H1 (cell line): ENCODE results near the gene KLHL29. TPM values are rescaled to one million over a fixed set of nuclear protein-coding genes. Genes with fewer than 3 reads are reported as not detected.

Source experiments
- CTCF ChIA-PET: fragments of 300-600 bp; sonication (Branson Sonifier 250); formaldehyde crosslinking; loops from one replicate; lab custom pipeline; 2021; ENCODE audit not compliant: partially characterized antibody; lab: Charles Lee
- POLR2A ChIA-PET: fragments of 300-600 bp; sonication (Branson Sonifier 250); formaldehyde crosslinking; loops from one replicate; lab custom pipeline; 2021; ENCODE audit warnings: inconsistent platforms; ENCODE audit not compliant: partially characterized antibody; lab: Charles Lee
- DNase-seq, 2 experiments: peaks; one replicate each; pipeline versions ENCODE4 v3.0.0 to v3.0.0-alpha.2; 2010 to 2022; ENCODE audit warnings: low spot score in 2 of 2, low read depth in 1 of 2, mixed read lengths in 1 of 2
- FAIRE-seq: peaks from 2 replicates; lab custom pipeline; 2011; peaks lifted over from hg19 to GRCh38; lab: Jason Lieb, UNC
- H2AFZ ChIP-seq: 2 replicates; pipeline ENCODE4 v1.8.1; 2012; ENCODE audit warnings: low read length, inconsistent platforms
- H2AK5ac ChIP-seq: 2 replicates; pipeline ENCODE4 v1.6.1; 2013; ENCODE audit warnings: low read depth, low read length
- H2BK120ac ChIP-seq: replicated peaks from 2 replicates; pipeline ENCODE3; 2013; ENCODE audit warnings: low read depth, low read length, inconsistent platforms
- H2BK12ac ChIP-seq: 2 replicates; pipeline ENCODE4 v1.6.1; 2013; ENCODE audit warnings: low read depth, low read length
- H2BK15ac ChIP-seq: 2 replicates; pipeline ENCODE4 v1.6.1; 2013; ENCODE audit warnings: low read length
- H2BK20ac ChIP-seq: 2 replicates; pipeline ENCODE4 v1.6.1; 2013; ENCODE audit warnings: low read length
- H2BK5ac ChIP-seq: 2 replicates; pipeline ENCODE4 v1.6.1; 2013; ENCODE audit warnings: low read depth, low read length
- H3K14ac ChIP-seq: 2 replicates; pipeline ENCODE4 v1.6.1; 2013; ENCODE audit warnings: inconsistent platforms; ENCODE audit not compliant: insufficient read length
- H3K18ac ChIP-seq: 2 replicates; pipeline ENCODE4 v1.6.1; 2013; ENCODE audit warnings: low read length; ENCODE audit errors: extremely low read depth
- H3K23ac ChIP-seq: 2 replicates; pipeline ENCODE4 v1.6.1; 2013; ENCODE audit warnings: inconsistent platforms; ENCODE audit not compliant: insufficient read length
- H3K23me2 ChIP-seq: 2 replicates; pipeline ENCODE4 v1.6.1; 2013; ENCODE audit warnings: low read depth, low read length
- H3K27ac ChIP-seq: 2 replicates; pipeline ENCODE4 v1.6.1; 2011; ENCODE audit warnings: low read depth, low read length, inconsistent platforms
- H3K27me3 ChIP-seq, 4 experiments: replicated peaks in 1 of 4; 1 replicate in 1 of 4; 2 replicates in 3 of 4; pipeline versions ENCODE4 v1.6.1 to v1.8.1; 2011 to 2013; ENCODE audit warnings: low read length in 3 of 4, mild to moderate bottlenecking in 3 of 4, inconsistent platforms in 2 of 4, mixed read lengths in 2 of 4, moderate library complexity in 1 of 4; ENCODE audit not compliant: control insufficient read depth in 3 of 4, insufficient read depth in 3 of 4; ENCODE audit errors: extremely low read depth in 1 of 4
- H3K36me3 ChIP-seq, 4 experiments: 2 replicates each; pipeline versions ENCODE4 v1.6.1 to v1.8.1; 2011 to 2013; ENCODE audit warnings: mild to moderate bottlenecking in 4 of 4, low read length in 3 of 4, moderate library complexity in 2 of 4, control low read depth in 1 of 4, inconsistent platforms in 1 of 4; ENCODE audit not compliant: insufficient read depth in 4 of 4, control insufficient read depth in 2 of 4
- H3K4ac ChIP-seq: replicated peaks from 2 replicates; pipeline ENCODE3; 2013; ENCODE audit warnings: low read length, low read depth, mixed read lengths, inconsistent platforms; ENCODE audit not compliant: insufficient read length
- H3K4me1 ChIP-seq, 4 experiments: replicated peaks in 1 of 4; 1 replicate in 1 of 4; 2 replicates in 3 of 4; pipeline versions ENCODE4 v1.6.1 to v1.8.1; 2011 to 2013; ENCODE audit warnings: low read length in 3 of 4, inconsistent platforms in 2 of 4, mixed read lengths in 1 of 4; ENCODE audit not compliant: insufficient read depth in 4 of 4, control insufficient read depth in 3 of 4
- H3K4me2 ChIP-seq, 2 experiments: 2 replicates each; pipeline versions ENCODE4 v1.6.1 to v1.8.1; 2011 to 2013; ENCODE audit warnings: low read depth in 2 of 2, low read length in 2 of 2, control low read depth in 1 of 2, inconsistent platforms in 1 of 2, mild to moderate bottlenecking in 1 of 2; ENCODE audit not compliant: insufficient read depth in 1 of 2
- H3K4me3 ChIP-seq, 4 experiments: fragments of 200-600, 300-600 bp in 1 of 4; sonication (generic), shearing (Covaris generic), sonication (Bioruptor Twin) in 1 of 4; 2 replicates each; pipeline versions ENCODE4 v1.5.1 to v1.8.1; 2011 to 2016; ENCODE audit warnings: low read length in 4 of 4, low read depth in 3 of 4, control low read depth in 2 of 4, inconsistent platforms in 2 of 4, mild to moderate bottlenecking in 2 of 4, mixed read lengths in 1 of 4, moderate library complexity in 1 of 4; ENCODE audit not compliant: insufficient read depth in 2 of 4; ENCODE audit errors: extremely low read depth in 1 of 4
- H3K56ac ChIP-seq: replicated peaks from 2 replicates; pipeline ENCODE3; 2013; ENCODE audit warnings: low read depth, mild to moderate bottlenecking, mixed read lengths, low read length, inconsistent platforms; ENCODE audit not compliant: insufficient read length
- H3K79me1 ChIP-seq: 2 replicates; pipeline ENCODE4 v1.6.1; 2013; ENCODE audit warnings: low read depth, low read length, control low read depth
- H3K79me2 ChIP-seq, 2 experiments: 2 replicates each; pipeline versions ENCODE4 v1.6.1 to v1.8.1; 2012 to 2013; ENCODE audit warnings: low read length in 2 of 2, mild to moderate bottlenecking in 2 of 2, inconsistent platforms in 1 of 2; ENCODE audit not compliant: insufficient read depth in 2 of 2, control insufficient read depth in 1 of 2
- H3K9ac ChIP-seq, 4 experiments: replicated peaks in 1 of 4; 1 replicate in 1 of 4; 2 replicates in 3 of 4; pipeline versions ENCODE4 v1.6.1 to v1.8.1; 2011 to 2013; ENCODE audit warnings: low read depth in 3 of 4, low read length in 3 of 4, control low read depth in 2 of 4, mild to moderate bottlenecking in 2 of 4, moderate library complexity in 2 of 4, inconsistent platforms in 1 of 4; ENCODE audit errors: extremely low read depth in 1 of 4
- H3K9me3 ChIP-seq, 2 experiments: 2 replicates each; pipeline versions ENCODE4 v1.6.1 to v1.8.1; 2012 to 2013; ENCODE audit warnings: mild to moderate bottlenecking in 2 of 2, moderate library complexity in 2 of 2, control low read depth in 1 of 2, inconsistent platforms in 1 of 2, low read depth in 1 of 2, low read length in 1 of 2, mixed read lengths in 1 of 2; ENCODE audit not compliant: insufficient read depth in 2 of 2
- H4K20me1 ChIP-seq, 2 experiments: replicated peaks in 1 of 2; 2 replicates each; pipeline versions ENCODE3 to v1.8.1; 2011 to 2013; ENCODE audit warnings: inconsistent platforms in 2 of 2, low read length in 2 of 2, mild to moderate bottlenecking in 1 of 2; ENCODE audit not compliant: insufficient read depth in 2 of 2, control insufficient read depth in 1 of 2
- H4K5ac ChIP-seq: 2 replicates; pipeline ENCODE4 v1.6.1; 2013; ENCODE audit warnings: low read length, low read depth, mixed read lengths, inconsistent platforms; ENCODE audit not compliant: insufficient read length
- H4K8ac ChIP-seq: 2 replicates; pipeline ENCODE4 v1.8.0; 2013; ENCODE audit warnings: mild to moderate bottlenecking, moderate library complexity, low read length, inconsistent platforms; ENCODE audit not compliant: insufficient read depth; ENCODE audit errors: extremely low read depth
- H4K91ac ChIP-seq: replicated peaks from 2 replicates; pipeline ENCODE3; 2013; ENCODE audit warnings: low read length, mixed read lengths, inconsistent platforms; ENCODE audit not compliant: insufficient read length
- BCL11A ChIP-seq, 2 experiments: IDR thresholded peaks; one replicate each; pipeline ENCODE4 v1.6.1; 2011; ENCODE audit warnings: low read depth in 2 of 2, low read length in 2 of 2, mild to moderate bottlenecking in 2 of 2
- JUN ChIP-seq: IDR thresholded peaks from 2 replicates; pipeline ENCODE4 v1.6.1; 2011; ENCODE audit warnings: low read depth, mild to moderate bottlenecking, improper control_type of control experiment, low read length
- KDM1A ChIP-seq: fragments of 200-600, 300-600 bp; sonication (generic); IDR thresholded peaks from 2 replicates; pipeline ENCODE4 v1.7.1; 2016; ENCODE audit warnings: mild to moderate bottlenecking, low read length, borderline replicate concordance
- POU5F1 ChIP-seq: IDR thresholded peaks from 2 replicates; pipeline ENCODE4 v1.6.1; 2011; ENCODE audit warnings: low read depth, mild to moderate bottlenecking, low read length, moderate library complexity
- RNF2 ChIP-seq: fragments of 200-900, 300-1000 bp; sonication (generic); IDR thresholded peaks from 2 replicates; pipeline ENCODE4 v1.7.1; 2016; ENCODE audit warnings: borderline replicate concordance, low read depth, mild to moderate bottlenecking, antibody characterized with exemption, low read length; ENCODE audit not compliant: poor library complexity, severe bottlenecking; ENCODE audit errors: missing control alignments
- WGBS, 2 experiments: shearing (Covaris generic) in 1 of 2; methylation state at CpG; one replicate each; pipeline versions ENCODE4 v1.1.6 to v1.1.7; 2013 to 2015; ENCODE audit warnings: low lambda C conversion rate in 2 of 2, mixed read lengths in 2 of 2, inconsistent platforms in 1 of 2, low coverage in 1 of 2, missing lambda C conversion rate in 1 of 2; ENCODE audit not compliant: insufficient replicate concordance in 2 of 2, insufficient coverage in 1 of 2, insufficient read length in 1 of 2; ENCODE audit errors: extremely low coverage in 1 of 2, missing lambda C conversion rate in 1 of 2; 5-methylcytosine and 5-hydroxymethylcytosine counted together
- polyA plus RNA-seq, 7 experiments: library from polyadenylated mRNA; depleted of rRNA in 3 of 7; stranded (reverse) in 5 of 7; unstranded in 2 of 7; fragments of >200 nt in 5 of 7; fragments of 200-250 nt in 2 of 7; gene quantifications; 1 replicate in 5 of 7; 2 replicates in 1 of 7; 4 replicates in 1 of 7; pipeline versions ENCODE4 v1.2.1 to v1.2.3, GENCODE V29; 2011 to 2013; ENCODE audit warnings: missing spikeins in 2 of 7, mixed read lengths in 2 of 7
- total RNA-seq: library from RNA; stranded (reverse); fragmentation: NEBNext Ultra II Directional; extraction: Animal tissue kit (Norgen Biotek cat#: 25700); gene quantifications from 2 replicates; pipeline ENCODE4 v1.2.1, GENCODE V29; 2021

Gene KLHL29
- total and polyA plus RNA-seq, 2 of the 8 experiments (the other 6 are each of a cell fraction or from before 2014, with no cell fraction given) = 1.1 to 4.7 TPM

DNA sequence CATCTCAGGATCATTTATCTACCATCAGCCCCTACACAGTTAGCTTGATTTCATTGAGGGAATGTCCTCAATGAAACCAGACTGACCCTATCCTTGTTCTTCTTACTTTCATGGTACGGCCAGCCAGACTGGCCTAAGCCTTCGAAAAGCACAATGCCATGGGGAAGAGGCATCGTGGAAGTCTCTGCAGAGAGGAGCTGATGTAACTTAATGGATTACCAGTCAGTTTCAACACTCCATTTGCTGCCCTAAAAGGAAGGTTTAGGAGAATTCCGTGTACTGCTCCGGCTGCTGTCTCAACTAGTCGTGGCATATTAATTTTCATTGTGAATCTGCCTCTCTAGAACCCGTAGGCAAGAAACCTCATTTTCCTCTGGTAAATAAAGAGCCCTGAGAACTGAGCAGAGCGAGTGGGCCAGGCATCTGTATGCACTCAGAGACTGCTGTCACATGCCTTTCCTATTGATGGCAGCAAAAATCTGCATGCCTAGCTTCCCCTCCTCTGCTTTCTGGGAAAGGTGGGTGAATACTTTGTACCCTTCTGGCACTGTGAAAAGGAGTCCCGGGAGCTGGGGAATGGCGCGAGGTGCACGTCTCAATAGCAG lies 184.9 kb downstream of the KLHL29 start:
- no peak overlapping the region for H3K4me3 ChIP-seq
- H3K27me3 ChIP-seq = no peaks in the 10 kb centered on the region
- H3K4me2 ChIP-seq = no peak overlapping the region
- H3K4me1 ChIP-seq = peaks cover 0 to 9% (median 6%) of the 10 kb centered on the region in 4 experiments; a peak in 4 of 7 replicates
- CTCF ChIA-PET = interaction anchor here (0.8 to 2.5 kb wide), 12 partner anchors 9 to 196 kb away, joined by 3 to 13 read pairs (median 3); no protein-coding TSS in a partner anchor
- 87% methylated on average over 12 of the region's 12 CpGs; no CpG with 5 or more reads in 1 of the 2 experiments for WGBS, 2 experiments
- H2AFZ ChIP-seq = no peak overlapping the region
- no peak overlapping the region for H3K4ac ChIP-seq
- no peak overlapping the region for H2BK12ac ChIP-seq
- DNase-seq (no peak), FAIRE-seq (no peak)
- no peak overlapping the region for H2BK120ac ChIP-seq
- H3K27ac ChIP-seq = no peak overlapping the region
- H2BK15ac ChIP-seq = no peak overlapping the region
- POLR2A ChIA-PET = no interaction called here
- TF ChIP-seq JUN = no peak
- TF ChIP-seq KDM1A = no peak
- TF ChIP-seq POU5F1 = no peak
- no peak for TF ChIP-seq RNF2
- no peak for TF ChIP-seq BCL11A (IDR thresholded peaks at IDR 0.05; ENCODE audit: low read depth in 2 of 2, low read length in 2 of 2)
- no peak overlapping the region for H2BK20ac ChIP-seq
- no peak overlapping the region for H3K23ac ChIP-seq
- H3K79me1 ChIP-seq = no peaks in the 10 kb centered on the region; the same call in 1 of the 2 replicates
- H4K91ac ChIP-seq = no peak overlapping the region
- no peak overlapping the region for H2BK5ac ChIP-seq
- no peaks in the 10 kb centered on the region for H3K79me2 ChIP-seq
- no peak overlapping the region for H4K8ac ChIP-seq
- H3K9ac ChIP-seq = no peak overlapping the region
- H3K23me2 ChIP-seq = no peaks in the 10 kb centered on the region
- no peak overlapping the region for H3K14ac ChIP-seq
- H3K36me3 ChIP-seq = no peaks in the 10 kb centered on the region
- H3K9me3 ChIP-seq = no peaks in the 10 kb centered on the region
- no peak overlapping the region for H2AK5ac ChIP-seq
- H4K20me1 ChIP-seq = no peaks in the 10 kb centered on the region
- no peak overlapping the region for H4K5ac ChIP-seq
- no peak overlapping the region for H3K18ac ChIP-seq
- H3K56ac ChIP-seq = no peak overlapping the region
